Lung (tissue), 12 donors: ENCODE data around the gene BABAM2. TPM values are rescaled to one million over a fixed set of nuclear protein-coding genes. Genes with fewer than 3 reads are reported as not detected.

Experiments
- ATAC-seq: fragments of 200-7000 bp; cut with Tn5 transposase; one replicate; pipeline ENCODE4 v1.9.1; 2020; ENCODE audit warnings: moderate number of reproducible peaks; ENCODE audit not compliant: insufficient read depth, low FRiP score
- DNase-seq, 3 donors: peaks; one replicate each; pipeline ENCODE4 v3.0.0-alpha.2; 2013 to 2017
- H3K27ac ChIP-seq, 2 donors: one replicate each; pipeline ENCODE4 v1.5.1; 2013; ENCODE audit warnings: mild to moderate bottlenecking in 2 of 2, moderate library complexity in 2 of 2, control low read depth in 1 of 2, inconsistent platforms in 1 of 2, low read depth in 1 of 2, low read length in 1 of 2
- H3K27me3 ChIP-seq, 3 donors: one replicate each; pipeline ENCODE4 v1.5.1; 2013; ENCODE audit warnings: low read length in 2 of 3; ENCODE audit not compliant: control insufficient read depth in 3 of 3, insufficient read depth in 3 of 3
- H3K36me3 ChIP-seq, 4 donors: one replicate each; pipeline ENCODE4 v1.5.1; 2013; ENCODE audit warnings: low read length in 4 of 4, mild to moderate bottlenecking in 1 of 4, moderate library complexity in 1 of 4; ENCODE audit not compliant: control insufficient read depth in 4 of 4, insufficient read depth in 4 of 4
- H3K4me1 ChIP-seq, 5 donors: one replicate each; pipeline ENCODE4 v1.5.1; 2013; ENCODE audit warnings: low read length in 5 of 5, mild to moderate bottlenecking in 2 of 5, moderate library complexity in 1 of 5; ENCODE audit not compliant: control insufficient read depth in 5 of 5, insufficient read depth in 5 of 5
- H3K4me3 ChIP-seq: one replicate; pipeline ENCODE4 v1.5.1; 2013; ENCODE audit warnings: mild to moderate bottlenecking, control low read depth, moderate library complexity
- H3K9ac ChIP-seq, 2 donors: one replicate each; pipeline ENCODE4 v1.5.1; 2013; ENCODE audit warnings: low read length in 2 of 2, control low read depth in 1 of 2; ENCODE audit not compliant: insufficient read depth in 1 of 2
- H3K9me3 ChIP-seq, 4 donors: one replicate each; pipeline ENCODE4 v1.5.1; 2013; ENCODE audit warnings: low read length in 3 of 4, mild to moderate bottlenecking in 1 of 4, moderate library complexity in 1 of 4; ENCODE audit not compliant: control insufficient read depth in 4 of 4, insufficient read depth in 3 of 4
- WGBS, 2 donors: extraction: QIAGEN DNeasy Blood & Tissue Kit; methylation state at CpG; one replicate each; pipeline ENCODE4 v1.1.7; 2013; 5-methylcytosine and 5-hydroxymethylcytosine counted together
- polyA plus RNA-seq, 2 donors: library from polyadenylated mRNA; stranded (reverse); fragments of 200-250 nt; gene quantifications; one replicate each; pipeline ENCODE4 v1.2.1, GENCODE V29; 2013
- total RNA-seq, 2 donors: library from RNA; depleted of rRNA in 1 of 2; stranded (reverse); fragments of >200 nt in 1 of 2; gene quantifications; one replicate each; pipeline ENCODE4 v1.2.1, GENCODE V29; 2014 to 2021
- TF ChIP-seq, protein P1 (sequence below): IDR thresholded peaks from 2 replicates; pipeline ENCODE4 v1.5.1; 2012; ENCODE audit warnings: mild to moderate bottlenecking; ENCODE audit errors: control extremely low read depth, extremely low read depth
- donor health status: control.
- donor health status: control.
- donor health status: Bipolar disorder and iron deficiency.
- donor health status: healthy.
- donor health status: DM: yes; HTN: yes; CAD: no.

The BABAM2 gene
- total and polyA plus RNA-seq, 4 donors, result 19.0 to 43.3 (median 33.7) TPM

GRCh38 chr2:28350196-28350595 is 459.7 kb downstream of the BABAM2 start:
- TF ChIP-seq, protein P1, sequence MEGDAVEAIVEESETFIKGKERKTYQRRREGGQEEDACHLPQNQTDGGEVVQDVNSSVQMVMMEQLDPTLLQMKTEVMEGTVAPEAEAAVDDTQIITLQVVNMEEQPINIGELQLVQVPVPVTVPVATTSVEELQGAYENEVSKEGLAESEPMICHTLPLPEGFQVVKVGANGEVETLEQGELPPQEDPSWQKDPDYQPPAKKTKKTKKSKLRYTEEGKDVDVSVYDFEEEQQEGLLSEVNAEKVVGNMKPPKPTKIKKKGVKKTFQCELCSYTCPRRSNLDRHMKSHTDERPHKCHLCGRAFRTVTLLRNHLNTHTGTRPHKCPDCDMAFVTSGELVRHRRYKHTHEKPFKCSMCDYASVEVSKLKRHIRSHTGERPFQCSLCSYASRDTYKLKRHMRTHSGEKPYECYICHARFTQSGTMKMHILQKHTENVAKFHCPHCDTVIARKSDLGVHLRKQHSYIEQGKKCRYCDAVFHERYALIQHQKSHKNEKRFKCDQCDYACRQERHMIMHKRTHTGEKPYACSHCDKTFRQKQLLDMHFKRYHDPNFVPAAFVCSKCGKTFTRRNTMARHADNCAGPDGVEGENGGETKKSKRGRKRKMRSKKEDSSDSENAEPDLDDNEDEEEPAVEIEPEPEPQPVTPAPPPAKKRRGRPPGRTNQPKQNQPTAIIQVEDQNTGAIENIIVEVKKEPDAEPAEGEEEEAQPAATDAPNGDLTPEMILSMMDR, result no peak

DNA sequence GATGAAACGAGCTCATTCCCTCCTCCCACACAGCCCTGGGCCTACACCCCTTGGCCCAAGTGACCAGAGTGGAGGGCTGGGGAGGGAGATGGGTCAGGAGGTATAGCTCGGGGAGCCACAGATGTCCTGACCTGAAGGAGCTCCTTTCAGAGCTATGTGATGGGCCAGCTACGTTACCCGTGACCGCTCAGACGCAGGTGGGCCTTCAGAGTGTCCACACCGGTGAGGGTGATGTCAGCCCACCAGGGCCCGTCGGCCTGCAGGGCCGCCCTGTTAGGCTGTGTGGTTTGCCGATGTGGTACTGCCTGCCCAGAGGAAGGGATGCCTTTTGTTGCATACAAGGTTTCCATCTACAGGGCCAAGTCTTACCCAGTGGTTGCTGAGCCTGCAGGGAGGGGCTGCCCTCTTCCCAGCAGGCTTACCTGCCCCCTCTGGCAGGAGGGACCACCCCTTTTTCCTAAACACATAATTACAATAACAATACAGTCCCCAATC is 460.3 kb downstream of the BABAM2 start:
- H3K27me3 ChIP-seq, result no peaks in the 10 kb centered on the region
- no peak overlapping the region for H3K4me3 ChIP-seq
- H3K27ac ChIP-seq, result no peak overlapping the region
- no peak overlapping the region for H3K9ac ChIP-seq
- ATAC-seq (no peak), DNase-seq (no peak)
- H3K36me3 ChIP-seq, result no peaks in the 10 kb centered on the region
- H3K9me3 ChIP-seq, result peaks cover 0 to 2% (median 0%) of the 10 kb centered on the region in 4 donors
- 93 to 96% methylated on average over 11 of the region's 11 CpGs for WGBS, 2 donors
- TF ChIP-seq, protein P1, result no peak
- H3K4me1 ChIP-seq, result peaks cover 0 to 19% (median 7%) of the 10 kb centered on the region in 5 donors

More at GRCh38 chr2:28350196-28350595, 459.7 kb downstream of the BABAM2 start:
- Histone ChIP-seq H3K36me3 (no peaks in the 10 kb centered on the region), H3K4me3 (no peak overlapping the region), H3K4me1 (peaks cover 0 to 12% (median under 1%) of the 10 kb centered on the region in 5 donors), H3K27me3 (no peaks in the 10 kb centered on the region), H3K9ac (no peak overlapping the region), H3K9me3 (peaks cover 0 to 2% (median 0%) of the 10 kb centered on the region in 4 donors), H3K27ac (no peak overlapping the region)
- DNase-seq (no peak), ATAC-seq (no peak)
- WGBS, 2 donors, result 96 to 97% methylated on average over 17 of the region's 17 CpGs

DNA sequence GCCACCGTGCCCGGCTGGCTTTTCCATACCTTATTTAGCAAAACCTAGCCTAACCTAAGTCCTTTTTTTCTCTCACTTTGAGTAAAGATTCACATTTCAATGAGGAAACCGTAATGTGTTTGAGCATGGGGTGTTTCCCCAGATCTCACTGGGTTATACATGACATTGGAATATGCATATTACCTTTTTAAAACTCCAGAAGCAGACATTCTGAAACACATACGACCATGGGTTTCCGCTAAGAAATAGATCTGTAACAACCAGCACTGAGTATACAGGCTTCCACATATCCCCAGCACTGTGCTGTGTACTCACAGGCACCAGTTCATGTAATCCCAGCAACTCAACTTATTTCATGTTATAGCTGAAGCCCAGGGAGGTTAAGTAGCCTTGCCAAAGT is 461.1 kb downstream of the BABAM2 start:
- Histone ChIP-seq H3K4me3 (no peak overlapping the region), H3K27me3 (no peaks in the 10 kb centered on the region), H3K27ac (no peak overlapping the region), H3K9ac (no peak overlapping the region), H3K36me3 (no peaks in the 10 kb centered on the region), H3K9me3 (peaks cover 0 to 2% (median 0%) of the 10 kb centered on the region in 4 donors), H3K4me1 (peaks cover 0 to 26% (median 12%) of the 10 kb centered on the region in 5 donors)
- DNase-seq (no peak), ATAC-seq (no peak)
- 90 to 95% methylated on average over 5 of the region's 5 CpGs for WGBS, 2 donors
- TF ChIP-seq, protein P1, result no peak

- TF ChIP-seq, protein P1, result no peak
- H3K4me1 ChIP-seq, result peaks cover 0 to 28% (median 12%) of the 10 kb centered on the region in 5 donors
- no peak overlapping the region for H3K27ac ChIP-seq
- H3K9me3 ChIP-seq, result peaks cover 0 to 2% (median 0%) of the 10 kb centered on the region in 4 donors
- 85 to 87% methylated on average over 5 of the region's 5 CpGs for WGBS, 2 donors
- no peak overlapping the region for H3K4me3 ChIP-seq
- no peak overlapping the region for H3K9ac ChIP-seq
- ATAC-seq (no peak), DNase-seq (peak in 1 of 3 donors; percentile 47)
- no peaks in the 10 kb centered on the region for H3K36me3 ChIP-seq
- H3K27me3 ChIP-seq, result no peaks in the 10 kb centered on the region
These were observed 461.6 kb downstream of the BABAM2 start for GRCh38 chr2:28352104-28352503.
